Skeletal muscle satellite cell (primary cell): Measurements from ENCODE around the gene SOX1.

ENCODE experiments used
- H3K27me3 ChIP-seq: 2 replicates; pipeline ENCODE4 v1.7.0; 2013; ENCODE audit warnings: low read length; ENCODE audit not compliant: control insufficient read depth, insufficient read depth
- H3K36me3 ChIP-seq: 2 replicates; pipeline ENCODE4 v1.7.0; 2013; ENCODE audit warnings: mild to moderate bottlenecking, control low read depth, low read length; ENCODE audit not compliant: insufficient read depth
- H3K4me1 ChIP-seq: 2 replicates; pipeline ENCODE4 v1.7.0; 2013; ENCODE audit warnings: low read length; ENCODE audit not compliant: control insufficient read depth, insufficient read depth
- H3K4me2 ChIP-seq: 2 replicates; pipeline ENCODE4 v1.7.0; 2013; ENCODE audit warnings: mild to moderate bottlenecking, low read length
- H3K4me3 ChIP-seq: 2 replicates; pipeline ENCODE4 v1.7.0; 2013; ENCODE audit warnings: low read length
- H3K9ac ChIP-seq: 2 replicates; pipeline ENCODE4 v1.7.0; 2013; ENCODE audit warnings: mild to moderate bottlenecking, low read depth, low read length, moderate library complexity
- H3K9me3 ChIP-seq: replicated peaks from 2 replicates; pipeline ENCODE4 v1.7.0; 2013; ENCODE audit warnings: mild to moderate bottlenecking, control low read depth, low read length

SOX1 gene

DNA sequence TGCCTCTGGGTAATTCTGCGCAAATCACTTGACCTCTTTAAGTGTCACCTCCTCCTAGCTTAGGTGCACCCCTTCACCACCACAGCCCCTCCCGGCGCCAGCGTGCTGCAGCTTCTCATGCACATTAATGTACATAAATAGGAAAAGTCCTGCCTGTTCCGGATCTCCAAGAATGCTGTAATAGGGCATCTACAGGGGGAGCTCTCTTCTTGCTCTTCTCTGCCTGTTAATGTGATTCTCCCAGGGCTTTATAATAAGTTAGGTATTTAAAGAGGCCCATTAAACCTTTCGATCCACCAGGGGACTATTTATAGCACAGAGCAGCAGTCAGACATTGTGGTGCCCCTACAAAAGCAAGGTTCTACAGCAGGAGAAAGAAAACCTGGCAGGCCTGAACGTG is 35.3 kb downstream of the SOX1 start:
- H3K4me2 ChIP-seq = no peak overlapping the region
- no peaks in the 10 kb centered on the region for H3K27me3 ChIP-seq
- no peak overlapping the region for H3K9ac ChIP-seq
- H3K4me1 ChIP-seq = no peaks in the 10 kb centered on the region
- no peaks in the 10 kb centered on the region for H3K9me3 ChIP-seq
- H3K36me3 ChIP-seq = no peaks in the 10 kb centered on the region
- no peak overlapping the region for H3K4me3 ChIP-seq

DNA sequence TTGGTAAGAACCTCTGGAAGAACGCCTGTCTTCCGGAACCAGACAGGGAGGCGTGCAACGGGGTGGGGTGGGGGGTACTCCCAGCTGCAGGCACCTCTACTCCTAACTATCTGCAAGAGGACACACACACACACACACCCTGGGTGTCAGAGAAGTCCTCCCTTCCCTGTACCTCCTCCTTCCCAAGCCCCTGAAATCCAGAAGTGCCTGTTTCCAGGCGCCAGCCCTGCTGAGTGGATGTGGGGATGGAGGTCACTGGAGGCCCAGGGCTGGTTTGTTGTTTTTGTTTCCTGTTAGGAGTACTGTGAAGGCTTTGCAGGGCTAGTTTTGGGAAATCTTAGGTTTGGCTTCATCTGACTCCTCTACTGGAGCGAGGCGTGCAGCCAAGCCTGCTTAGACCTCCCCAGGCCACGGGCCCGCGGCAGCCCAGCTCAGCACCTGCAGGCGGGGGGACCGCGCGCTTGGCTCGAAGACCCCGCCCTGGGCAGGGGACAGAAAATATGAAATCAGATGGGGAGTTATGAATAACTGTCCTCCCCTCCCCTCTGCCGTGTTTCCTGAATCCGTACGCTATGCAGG is 36.4 kb downstream of the SOX1 start:
- Histone ChIP-seq H3K36me3 (no peaks in the 10 kb centered on the region), H3K9ac (no peak overlapping the region), H3K4me2 (no peak overlapping the region), H3K4me1 (no peaks in the 10 kb centered on the region), H3K27me3 (no peaks in the 10 kb centered on the region), H3K4me3 (no peak overlapping the region), H3K9me3 (no peaks in the 10 kb centered on the region)

DNA sequence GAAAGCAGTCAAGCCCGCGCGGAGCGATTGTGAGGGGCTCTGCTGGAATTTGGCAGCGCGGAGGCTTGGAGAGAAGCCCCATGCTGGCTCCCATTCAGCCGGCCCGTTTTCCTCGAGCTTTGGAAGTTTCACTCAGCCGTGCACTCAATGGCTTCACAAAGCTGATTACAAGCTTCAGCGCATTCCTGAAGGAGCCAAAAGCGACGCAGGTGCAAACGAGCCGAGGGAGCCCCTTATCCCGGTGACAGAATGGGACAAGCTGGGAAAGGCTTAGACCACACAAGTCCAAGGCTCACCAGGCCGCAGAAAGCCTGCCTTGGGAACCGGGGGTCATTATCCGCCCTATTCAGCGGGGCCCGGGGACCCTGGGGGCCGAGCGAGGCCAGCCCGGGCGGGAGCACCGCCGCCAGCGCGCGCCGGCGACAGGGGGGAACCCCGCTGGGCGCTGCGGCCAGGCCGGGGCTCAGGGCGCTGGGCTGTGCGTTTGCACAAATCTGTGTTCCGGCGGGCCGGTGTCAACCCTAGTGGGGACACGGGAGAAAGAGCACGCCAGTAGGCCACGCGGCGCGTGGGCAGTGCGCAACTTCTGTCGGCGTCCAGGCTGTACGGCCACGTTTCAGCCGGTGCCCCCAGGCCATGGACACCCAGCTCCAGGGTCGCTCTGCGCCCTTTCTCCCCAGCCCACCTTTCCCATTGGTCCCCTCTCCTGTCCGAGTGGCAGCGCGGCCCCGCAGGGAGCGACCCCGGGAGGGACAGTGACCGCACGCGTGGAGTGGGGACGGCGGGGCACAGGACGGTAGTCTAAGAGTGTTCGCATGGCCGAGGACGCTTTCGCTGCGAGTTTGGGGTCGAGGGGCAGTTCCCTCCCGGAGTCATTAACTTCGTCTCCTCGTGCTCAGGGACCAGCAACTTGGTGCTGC is 37.3 kb downstream of the SOX1 start:
- Histone ChIP-seq H3K4me3 (no peak overlapping the region), H3K27me3 (no peaks in the 10 kb centered on the region)

DNA sequence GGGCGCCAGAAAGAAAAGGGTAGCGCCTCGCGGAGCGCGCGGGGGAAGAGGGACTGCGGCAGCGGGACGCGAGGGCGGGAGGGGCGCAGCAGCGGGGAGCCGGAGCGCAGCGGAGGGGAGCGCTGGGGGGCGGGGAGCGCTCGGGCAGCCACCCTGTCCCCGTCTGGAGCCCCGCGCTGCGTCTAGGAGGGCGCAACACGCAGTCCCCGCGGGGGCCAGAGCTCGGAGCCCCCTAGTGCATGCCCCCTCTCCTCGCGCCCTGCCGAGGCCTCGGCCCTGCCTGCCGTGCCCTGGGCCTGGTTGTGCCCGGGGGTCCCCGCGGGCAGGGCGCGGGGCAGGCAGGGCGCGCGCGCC is 37.9 kb downstream of the SOX1 start:
- H3K4me3 ChIP-seq = no peak overlapping the region
- no peaks in the 10 kb centered on the region for H3K27me3 ChIP-seq
- no peaks in the 10 kb centered on the region for H3K4me1 ChIP-seq
- H3K36me3 ChIP-seq = no peaks in the 10 kb centered on the region
- no peak overlapping the region for H3K4me2 ChIP-seq
- H3K9ac ChIP-seq = no peak overlapping the region
- no peaks in the 10 kb centered on the region for H3K9me3 ChIP-seq

More for the DNA sequence above, 37.3 kb downstream of the SOX1 start:
- H3K4me2 ChIP-seq = no peak overlapping the region
- H3K9ac ChIP-seq = no peak overlapping the region
- no peaks in the 10 kb centered on the region for H3K4me1 ChIP-seq
- H3K36me3 ChIP-seq = no peaks in the 10 kb centered on the region
- H3K9me3 ChIP-seq = no peaks in the 10 kb centered on the region

DNA sequence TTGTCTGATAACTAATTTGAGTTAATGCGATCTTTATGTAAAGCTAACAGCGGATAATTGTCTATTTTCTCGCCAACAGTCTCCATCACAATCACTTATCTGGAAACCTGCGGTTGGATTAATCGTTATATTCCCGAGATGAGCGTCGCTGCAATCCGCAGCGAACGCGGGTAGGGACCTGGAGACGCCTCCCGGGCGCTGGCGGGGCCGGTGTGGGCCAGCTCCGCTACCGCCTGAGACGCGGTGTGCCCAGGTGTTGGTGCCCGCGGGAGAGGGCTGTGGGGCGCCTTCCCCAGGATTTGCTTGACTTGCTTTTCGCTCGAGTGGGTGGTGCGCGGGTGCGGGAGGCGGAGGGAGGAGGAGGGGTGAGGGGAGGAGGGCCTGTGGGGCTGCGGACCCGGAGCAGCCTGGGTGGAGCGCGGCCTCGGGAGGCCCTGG is 38.3 kb downstream of the SOX1 start:
- Histone ChIP-seq H3K9me3 (no peaks in the 10 kb centered on the region), H3K36me3 (no peaks in the 10 kb centered on the region), H3K4me1 (no peaks in the 10 kb centered on the region), H3K27me3 (no peaks in the 10 kb centered on the region), H3K4me2 (no peak overlapping the region), H3K4me3 (no peak overlapping the region), H3K9ac (no peak overlapping the region)

DNA sequence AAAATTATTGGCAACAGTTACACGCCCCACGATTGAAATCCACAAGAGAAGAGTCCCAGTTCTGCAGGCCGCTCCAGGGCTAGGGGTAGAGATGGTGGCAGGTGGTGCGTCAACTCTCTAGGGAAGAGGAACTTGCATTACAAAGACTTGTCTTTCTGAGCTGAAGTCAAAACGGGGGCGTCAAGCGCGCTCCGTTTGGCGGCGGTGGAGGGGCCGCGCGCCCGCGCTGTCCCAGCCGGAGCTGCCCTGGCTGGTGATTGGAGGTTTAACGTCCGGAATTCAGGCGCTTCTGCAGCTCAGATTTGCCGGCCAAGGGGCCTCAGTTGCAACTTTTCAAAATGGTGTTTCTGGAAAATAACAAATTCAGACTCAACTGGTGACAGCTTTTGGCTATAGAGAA is 38.9 kb downstream of the SOX1 start:
- H3K27me3 ChIP-seq = no peaks in the 10 kb centered on the region
- no peaks in the 10 kb centered on the region for H3K9me3 ChIP-seq
- no peaks in the 10 kb centered on the region for H3K36me3 ChIP-seq
- H3K9ac ChIP-seq = no peak overlapping the region
- no peaks in the 10 kb centered on the region for H3K4me1 ChIP-seq
- no peak overlapping the region for H3K4me3 ChIP-seq
- H3K4me2 ChIP-seq = no peak overlapping the region

DNA sequence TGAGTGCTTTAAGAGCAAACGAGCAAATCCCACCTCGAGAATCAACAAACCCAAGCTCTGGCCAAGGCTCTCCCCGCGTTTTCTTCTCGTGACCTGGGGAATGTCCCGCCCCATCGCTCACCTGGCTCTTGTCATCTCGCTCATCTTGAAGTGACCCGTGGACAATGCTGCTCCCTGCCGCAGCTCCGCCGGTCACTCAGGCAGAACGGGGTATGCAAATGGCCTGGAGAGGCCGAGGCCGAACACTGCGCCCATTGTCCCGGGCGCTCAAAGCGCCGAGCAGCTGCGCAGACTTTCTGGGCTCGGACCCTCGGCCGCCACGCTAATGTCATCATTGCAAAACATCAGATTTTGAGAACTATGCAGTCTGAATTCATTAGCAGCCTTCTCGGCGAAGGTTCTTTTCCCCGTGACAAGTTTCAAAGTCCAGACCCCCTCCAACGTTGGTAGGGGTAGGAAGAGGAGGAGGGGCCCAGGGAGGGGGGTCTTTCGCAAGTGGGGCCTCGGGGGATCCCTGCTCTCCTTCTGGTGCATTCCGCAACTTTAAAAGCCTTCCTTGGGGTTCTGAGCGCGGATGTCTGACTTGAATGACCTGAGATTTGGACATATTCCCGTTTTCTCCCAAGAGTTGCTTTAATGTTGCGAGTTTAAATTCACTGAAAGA is 39.7 kb downstream of the SOX1 start:
- Histone ChIP-seq H3K9ac (no peak overlapping the region), H3K4me3 (no peak overlapping the region), H3K36me3 (no peaks in the 10 kb centered on the region), H3K4me1 (no peaks in the 10 kb centered on the region), H3K27me3 (no peaks in the 10 kb centered on the region), H3K4me2 (no peak overlapping the region), H3K9me3 (no peaks in the 10 kb centered on the region)

DNA sequence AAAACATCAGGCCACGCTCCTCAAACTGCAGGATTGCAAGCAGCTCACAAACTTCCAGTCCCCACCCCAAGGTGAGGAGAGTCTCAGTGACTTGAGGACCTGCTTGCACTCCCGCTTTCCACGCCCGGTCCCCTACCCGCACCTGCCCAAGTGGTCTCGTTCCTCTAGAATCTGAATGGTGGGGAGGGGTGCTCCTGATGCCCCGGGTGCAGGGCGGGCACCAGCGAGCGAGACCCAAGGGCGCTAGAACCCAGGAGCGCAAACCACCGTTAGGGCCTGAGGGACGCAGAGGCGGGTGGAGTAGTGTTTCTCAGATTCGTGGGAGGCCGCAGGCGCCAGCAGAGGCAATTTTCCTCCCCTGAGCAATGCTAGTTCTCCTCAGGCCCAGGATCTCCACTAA is 40.3 kb downstream of the SOX1 start:
- no peaks in the 10 kb centered on the region for H3K4me1 ChIP-seq
- H3K4me2 ChIP-seq = no peak overlapping the region
- H3K9me3 ChIP-seq = no peaks in the 10 kb centered on the region
- no peaks in the 10 kb centered on the region for H3K36me3 ChIP-seq
- no peak overlapping the region for H3K4me3 ChIP-seq
- H3K27me3 ChIP-seq = no peaks in the 10 kb centered on the region
- no peak overlapping the region for H3K9ac ChIP-seq

DNA sequence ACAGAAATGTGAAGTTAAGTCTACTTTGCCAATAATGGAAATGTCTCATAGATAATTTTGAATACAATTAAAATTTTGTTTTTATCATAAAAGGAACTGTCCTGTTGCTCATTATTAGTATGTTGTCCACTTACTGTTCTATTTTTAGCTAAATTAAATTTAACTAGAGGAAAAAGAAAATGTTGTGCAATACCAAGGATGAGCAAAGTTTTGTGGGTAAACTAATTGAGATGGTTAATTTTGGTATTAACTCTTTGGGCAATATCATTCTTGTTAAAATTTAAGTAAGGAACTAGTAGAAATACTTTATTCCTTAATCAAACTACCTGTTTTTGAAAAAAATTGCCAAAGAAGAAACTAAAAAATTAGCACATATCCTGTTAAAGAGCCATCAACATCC is 43.5 kb downstream of the SOX1 start:
- Histone ChIP-seq H3K36me3 (no peaks in the 10 kb centered on the region), H3K4me1 (no peaks in the 10 kb centered on the region), H3K9me3 (peaks cover 10% of the 10 kb centered on the region), H3K4me3 (no peak overlapping the region), H3K4me2 (no peak overlapping the region), H3K27me3 (no peaks in the 10 kb centered on the region), H3K9ac (no peak overlapping the region)

DNA sequence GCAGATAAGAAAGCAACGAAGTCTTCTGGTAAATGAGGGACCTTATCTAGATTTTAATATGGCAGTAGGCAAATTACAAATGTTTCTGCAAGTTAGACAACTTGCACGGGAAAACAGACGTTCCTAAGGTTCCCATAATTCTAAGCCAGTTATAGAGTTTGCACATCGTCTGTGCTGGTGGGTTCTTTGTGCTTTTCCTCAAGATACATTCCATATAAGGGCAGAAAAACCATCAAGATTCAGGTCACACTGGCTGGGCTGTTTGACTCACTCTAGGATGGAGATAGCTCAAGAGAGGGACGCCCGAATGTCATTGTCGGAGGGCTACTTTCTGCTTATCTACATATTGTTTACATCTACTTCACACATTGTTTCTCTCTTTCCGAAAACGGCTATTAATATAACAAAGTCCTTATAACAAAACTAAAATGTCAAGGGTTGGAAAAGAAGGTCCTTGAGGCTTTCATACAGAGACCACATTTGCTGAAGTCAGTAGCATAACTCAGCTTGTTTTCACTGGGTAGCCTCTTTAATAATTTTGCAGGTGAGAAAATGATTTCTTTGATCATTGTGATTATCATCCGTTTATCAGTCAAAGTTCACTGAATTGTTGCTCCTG is 44.4 kb downstream of the SOX1 start:
- Histone ChIP-seq H3K9ac (no peak overlapping the region), H3K4me3 (no peak overlapping the region), H3K9me3 (peaks cover 14% of the 10 kb centered on the region), H3K27me3 (no peaks in the 10 kb centered on the region), H3K4me1 (no peaks in the 10 kb centered on the region), H3K36me3 (no peaks in the 10 kb centered on the region), H3K4me2 (no peak overlapping the region)

DNA sequence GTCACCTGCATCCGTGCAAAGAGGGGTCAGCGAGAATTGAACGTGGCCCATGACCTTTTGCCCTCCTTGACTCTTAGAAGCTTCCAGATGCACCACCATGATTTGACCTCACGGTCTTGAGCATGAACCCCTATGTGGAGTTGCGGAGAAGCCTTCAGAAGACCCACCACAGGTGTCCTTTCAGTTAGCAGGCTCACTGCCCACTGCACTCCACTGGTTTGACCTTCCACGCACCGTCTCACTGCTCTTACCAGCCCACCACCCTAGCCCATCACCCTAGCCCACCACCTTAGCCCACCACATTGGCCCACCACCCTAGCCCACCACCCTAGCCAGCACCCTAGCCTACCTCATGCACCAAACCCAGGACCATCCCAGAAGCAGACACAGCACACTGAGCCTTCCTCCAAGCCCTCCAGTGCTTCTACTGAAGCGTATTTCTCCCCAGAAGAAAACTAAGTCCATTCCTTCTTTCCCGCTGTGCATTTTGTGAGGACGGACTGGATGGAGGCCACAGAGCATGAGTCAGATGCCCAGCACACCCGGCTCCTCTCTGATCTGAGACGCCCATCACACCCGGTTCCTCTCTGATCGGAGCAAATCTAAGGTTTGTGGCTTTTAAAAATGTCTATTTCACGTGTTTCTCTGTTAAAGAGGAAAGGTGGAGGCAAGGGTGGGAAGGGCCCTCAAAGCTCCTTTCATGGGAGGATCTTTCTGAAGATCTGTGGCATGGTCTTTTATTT is 45.8 kb downstream of the SOX1 start:
- Histone ChIP-seq H3K4me3 (no peak overlapping the region), H3K9me3 (peaks cover 14% of the 10 kb centered on the region), H3K4me1 (no peaks in the 10 kb centered on the region), H3K27me3 (no peaks in the 10 kb centered on the region), H3K4me2 (no peak overlapping the region), H3K9ac (no peak overlapping the region), H3K36me3 (no peaks in the 10 kb centered on the region)
